CD4-positive, alpha-beta T cell treated with Interferon alpha-2 for 1 hour (primary cell): ENCODE data around the gene TCERG1L.
"Not testable (repeated sequence)": the region's sequence is repeated elsewhere in the genome, so short reads cannot be mapped to it uniquely, and the experiment has no call there.

Experiments used
- DNase-seq, 2 donors: peaks; one replicate each; pipeline ENCODE4 v3.0.0-alpha.2; 2020 to 2022

The TCERG1L gene

GRCh38 chr10:131246775-131247174 is 64.7 kb downstream of the TCERG1L start:
- DNase-seq: no peak

- no peak for DNase-seq
These were observed 65.4 kb downstream of the TCERG1L start for GRCh38 chr10:131246089-131246488.

- no peak for DNase-seq
These were observed 66.0 kb downstream of the TCERG1L start for GRCh38 chr10:131245475-131246059.

GRCh38 chr10:131244836-131245235 is 66.7 kb downstream of the TCERG1L start:
- DNase-seq: no peak

GRCh38 chr10:131243076-131243475 is 68.4 kb downstream of the TCERG1L start:
- no peak for DNase-seq

GRCh38 chr10:131242007-131242406 is 69.5 kb downstream of the TCERG1L start:
- no peak for DNase-seq

GRCh38 chr10:131240691-131241090 is 70.8 kb downstream of the TCERG1L start:
- DNase-seq: no peak

- DNase-seq: no peak
These were observed 71.6 kb downstream of the TCERG1L start for GRCh38 chr10:131239926-131240325.

GRCh38 chr10:131239450-131239849 is 72.1 kb downstream of the TCERG1L start:
- no peak for DNase-seq

GRCh38 chr10:131238669-131239280 is 72.7 kb downstream of the TCERG1L start:
- no peak for DNase-seq

GRCh38 chr10:131237991-131238651 is 73.4 kb downstream of the TCERG1L start:
- no peak for DNase-seq

- DNase-seq: not testable (repeated sequence)
These were observed 76.9 kb downstream of the TCERG1L start for GRCh38 chr10:131234606-131235005.

- no peak for DNase-seq
These were observed 77.8 kb downstream of the TCERG1L start for GRCh38 chr10:131233611-131234258.

- no peak for DNase-seq
These were observed 79.5 kb downstream of the TCERG1L start for GRCh38 chr10:131231965-131232541.

GRCh38 chr10:131231323-131231964 is 80.1 kb downstream of the TCERG1L start:
- DNase-seq: no peak

GRCh38 chr10:131230641-131231322 is 80.7 kb downstream of the TCERG1L start:
- no peak for DNase-seq

- no peak for DNase-seq
These were observed 81.4 kb downstream of the TCERG1L start for GRCh38 chr10:131230166-131230565.

GRCh38 chr10:131227163-131227740 is 84.3 kb downstream of the TCERG1L start:
- no peak for DNase-seq

GRCh38 chr10:131226446-131227162 is 84.9 kb downstream of the TCERG1L start:
- DNase-seq: no peak

GRCh38 chr10:131224106-131224505 is 87.4 kb downstream of the TCERG1L start:
- DNase-seq: no peak

GRCh38 chr10:131223422-131223821 is 88.1 kb downstream of the TCERG1L start:
- DNase-seq: no peak
